H1 (cell line): ENCODE data around the gene RPL38. TPM values are rescaled to one million over a fixed set of nuclear protein-coding genes. Genes with fewer than 3 reads are reported as not detected.

Experiments used
- CTCF ChIA-PET: fragments of 300-600 bp; sonication (Branson Sonifier 250); formaldehyde crosslinking; loops from one replicate; lab custom pipeline; 2021; ENCODE audit not compliant: partially characterized antibody; lab: Charles Lee
- POLR2A ChIA-PET: fragments of 300-600 bp; sonication (Branson Sonifier 250); formaldehyde crosslinking; loops from one replicate; lab custom pipeline; 2021; ENCODE audit warnings: inconsistent platforms; ENCODE audit not compliant: partially characterized antibody; lab: Charles Lee
- DNase-seq, 2 experiments: peaks; one replicate each; pipeline versions ENCODE4 v3.0.0 to v3.0.0-alpha.2; 2010 to 2022; ENCODE audit warnings: low spot score in 2 of 2, low read depth in 1 of 2, mixed read lengths in 1 of 2
- FAIRE-seq: peaks from 2 replicates; lab custom pipeline; 2011; peaks lifted over from hg19 to GRCh38; lab: Jason Lieb, UNC
- H2AFZ ChIP-seq: 2 replicates; pipeline ENCODE4 v1.8.1; 2012; ENCODE audit warnings: low read length, inconsistent platforms
- H2AK5ac ChIP-seq: 2 replicates; pipeline ENCODE4 v1.6.1; 2013; ENCODE audit warnings: low read depth, low read length
- H2BK120ac ChIP-seq: replicated peaks from 2 replicates; pipeline ENCODE3; 2013; ENCODE audit warnings: low read depth, low read length, inconsistent platforms
- H2BK12ac ChIP-seq: 2 replicates; pipeline ENCODE4 v1.6.1; 2013; ENCODE audit warnings: low read depth, low read length
- H2BK15ac ChIP-seq: 2 replicates; pipeline ENCODE4 v1.6.1; 2013; ENCODE audit warnings: low read length
- H2BK20ac ChIP-seq: 2 replicates; pipeline ENCODE4 v1.6.1; 2013; ENCODE audit warnings: low read length
- H2BK5ac ChIP-seq: 2 replicates; pipeline ENCODE4 v1.6.1; 2013; ENCODE audit warnings: low read depth, low read length
- H3K14ac ChIP-seq: 2 replicates; pipeline ENCODE4 v1.6.1; 2013; ENCODE audit warnings: inconsistent platforms; ENCODE audit not compliant: insufficient read length
- H3K18ac ChIP-seq: 2 replicates; pipeline ENCODE4 v1.6.1; 2013; ENCODE audit warnings: low read length; ENCODE audit errors: extremely low read depth
- H3K23ac ChIP-seq: 2 replicates; pipeline ENCODE4 v1.6.1; 2013; ENCODE audit warnings: inconsistent platforms; ENCODE audit not compliant: insufficient read length
- H3K23me2 ChIP-seq: 2 replicates; pipeline ENCODE4 v1.6.1; 2013; ENCODE audit warnings: low read depth, low read length
- H3K27ac ChIP-seq: 2 replicates; pipeline ENCODE4 v1.6.1; 2011; ENCODE audit warnings: low read depth, low read length, inconsistent platforms
- H3K27me3 ChIP-seq, 4 experiments: replicated peaks in 1 of 4; 1 replicate in 1 of 4; 2 replicates in 3 of 4; pipeline versions ENCODE4 v1.6.1 to v1.8.1; 2011 to 2013; ENCODE audit warnings: low read length in 3 of 4, mild to moderate bottlenecking in 3 of 4, inconsistent platforms in 2 of 4, mixed read lengths in 2 of 4, moderate library complexity in 1 of 4; ENCODE audit not compliant: control insufficient read depth in 3 of 4, insufficient read depth in 3 of 4; ENCODE audit errors: extremely low read depth in 1 of 4
- H3K36me3 ChIP-seq, 4 experiments: 2 replicates each; pipeline versions ENCODE4 v1.6.1 to v1.8.1; 2011 to 2013; ENCODE audit warnings: mild to moderate bottlenecking in 4 of 4, low read length in 3 of 4, moderate library complexity in 2 of 4, control low read depth in 1 of 4, inconsistent platforms in 1 of 4; ENCODE audit not compliant: insufficient read depth in 4 of 4, control insufficient read depth in 2 of 4
- H3K4ac ChIP-seq: replicated peaks from 2 replicates; pipeline ENCODE3; 2013; ENCODE audit warnings: low read length, low read depth, mixed read lengths, inconsistent platforms; ENCODE audit not compliant: insufficient read length
- H3K4me1 ChIP-seq, 4 experiments: replicated peaks in 1 of 4; 1 replicate in 1 of 4; 2 replicates in 3 of 4; pipeline versions ENCODE4 v1.6.1 to v1.8.1; 2011 to 2013; ENCODE audit warnings: low read length in 3 of 4, inconsistent platforms in 2 of 4, mixed read lengths in 1 of 4; ENCODE audit not compliant: insufficient read depth in 4 of 4, control insufficient read depth in 3 of 4
- H3K4me2 ChIP-seq, 2 experiments: 2 replicates each; pipeline versions ENCODE4 v1.6.1 to v1.8.1; 2011 to 2013; ENCODE audit warnings: low read depth in 2 of 2, low read length in 2 of 2, control low read depth in 1 of 2, inconsistent platforms in 1 of 2, mild to moderate bottlenecking in 1 of 2; ENCODE audit not compliant: insufficient read depth in 1 of 2
- H3K4me3 ChIP-seq, 4 experiments: fragments of 200-600, 300-600 bp in 1 of 4; sonication (generic), shearing (Covaris generic), sonication (Bioruptor Twin) in 1 of 4; 2 replicates each; pipeline versions ENCODE4 v1.5.1 to v1.8.1; 2011 to 2016; ENCODE audit warnings: low read length in 4 of 4, low read depth in 3 of 4, control low read depth in 2 of 4, inconsistent platforms in 2 of 4, mild to moderate bottlenecking in 2 of 4, mixed read lengths in 1 of 4, moderate library complexity in 1 of 4; ENCODE audit not compliant: insufficient read depth in 2 of 4; ENCODE audit errors: extremely low read depth in 1 of 4
- H3K56ac ChIP-seq: replicated peaks from 2 replicates; pipeline ENCODE3; 2013; ENCODE audit warnings: low read depth, mild to moderate bottlenecking, mixed read lengths, low read length, inconsistent platforms; ENCODE audit not compliant: insufficient read length
- H3K79me1 ChIP-seq: 2 replicates; pipeline ENCODE4 v1.6.1; 2013; ENCODE audit warnings: low read depth, low read length, control low read depth
- H3K79me2 ChIP-seq, 2 experiments: 2 replicates each; pipeline versions ENCODE4 v1.6.1 to v1.8.1; 2012 to 2013; ENCODE audit warnings: low read length in 2 of 2, mild to moderate bottlenecking in 2 of 2, inconsistent platforms in 1 of 2; ENCODE audit not compliant: insufficient read depth in 2 of 2, control insufficient read depth in 1 of 2
- H3K9ac ChIP-seq, 4 experiments: replicated peaks in 1 of 4; 1 replicate in 1 of 4; 2 replicates in 3 of 4; pipeline versions ENCODE4 v1.6.1 to v1.8.1; 2011 to 2013; ENCODE audit warnings: low read depth in 3 of 4, low read length in 3 of 4, control low read depth in 2 of 4, mild to moderate bottlenecking in 2 of 4, moderate library complexity in 2 of 4, inconsistent platforms in 1 of 4; ENCODE audit errors: extremely low read depth in 1 of 4
- H3K9me3 ChIP-seq, 2 experiments: 2 replicates each; pipeline versions ENCODE4 v1.6.1 to v1.8.1; 2012 to 2013; ENCODE audit warnings: mild to moderate bottlenecking in 2 of 2, moderate library complexity in 2 of 2, control low read depth in 1 of 2, inconsistent platforms in 1 of 2, low read depth in 1 of 2, low read length in 1 of 2, mixed read lengths in 1 of 2; ENCODE audit not compliant: insufficient read depth in 2 of 2
- H4K20me1 ChIP-seq, 2 experiments: replicated peaks in 1 of 2; 2 replicates each; pipeline versions ENCODE3 to v1.8.1; 2011 to 2013; ENCODE audit warnings: inconsistent platforms in 2 of 2, low read length in 2 of 2, mild to moderate bottlenecking in 1 of 2; ENCODE audit not compliant: insufficient read depth in 2 of 2, control insufficient read depth in 1 of 2
- H4K5ac ChIP-seq: 2 replicates; pipeline ENCODE4 v1.6.1; 2013; ENCODE audit warnings: low read length, low read depth, mixed read lengths, inconsistent platforms; ENCODE audit not compliant: insufficient read length
- H4K8ac ChIP-seq: 2 replicates; pipeline ENCODE4 v1.8.0; 2013; ENCODE audit warnings: mild to moderate bottlenecking, moderate library complexity, low read length, inconsistent platforms; ENCODE audit not compliant: insufficient read depth; ENCODE audit errors: extremely low read depth
- H4K91ac ChIP-seq: replicated peaks from 2 replicates; pipeline ENCODE3; 2013; ENCODE audit warnings: low read length, mixed read lengths, inconsistent platforms; ENCODE audit not compliant: insufficient read length
- CBX8 ChIP-seq: fragments of 300-800, 300-1000 bp; sonication (generic); IDR thresholded peaks from 2 replicates; pipeline ENCODE4 v1.7.1; 2016; ENCODE audit warnings: low read depth, low read length, borderline replicate concordance
- CEBPB ChIP-seq: IDR thresholded peaks from 2 replicates; pipeline ENCODE4 v1.6.1; 2012; ENCODE audit warnings: low read depth, low read length
- CTBP2 ChIP-seq: IDR thresholded peaks from 2 replicates; pipeline ENCODE4 v1.7.0; 2011; ENCODE audit warnings: borderline replicate concordance, mild to moderate bottlenecking, moderate library complexity, mixed read lengths, low read length; ENCODE audit not compliant: insufficient read depth, insufficient read length
- EZH2 ChIP-seq: fragments of 200-600 bp; sonication (generic); IDR thresholded peaks from 2 replicates; pipeline ENCODE4 v1.7.1; 2012; ENCODE audit warnings: low read depth, mild to moderate bottlenecking, moderate library complexity, low read length, inconsistent platforms; ENCODE audit not compliant: severe bottlenecking
- HDAC6 ChIP-seq: IDR thresholded peaks from one replicate; pipeline ENCODE4 v1.7.1; 2012; ENCODE audit warnings: low read depth, mild to moderate bottlenecking, inconsistent platforms, low read length, moderate library complexity
- MAX ChIP-seq: IDR thresholded peaks from 2 replicates; pipeline ENCODE4 v1.6.1; 2012; ENCODE audit warnings: inconsistent platforms
- POLR2A ChIP-seq, 2 experiments: IDR thresholded peaks; 1 replicate in 1 of 2; 2 replicates in 1 of 2; pipeline ENCODE4 v1.6.1; 2011; ENCODE audit warnings: low read depth in 2 of 2, low read length in 2 of 2, mild to moderate bottlenecking in 2 of 2; ENCODE audit errors: control extremely low read depth in 1 of 2
- POU5F1 ChIP-seq: IDR thresholded peaks from 2 replicates; pipeline ENCODE4 v1.6.1; 2011; ENCODE audit warnings: low read depth, mild to moderate bottlenecking, low read length, moderate library complexity
- RFX5 ChIP-seq: IDR thresholded peaks from 2 replicates; pipeline ENCODE4 v1.6.1; 2011; ENCODE audit warnings: low read depth, low read length, improper control_type of control experiment, borderline replicate concordance
- SP2 ChIP-seq: IDR thresholded peaks from 2 replicates; pipeline ENCODE4 v1.6.1; 2012; ENCODE audit warnings: mild to moderate bottlenecking, low read length, inconsistent platforms
- TBP ChIP-seq: IDR thresholded peaks from 2 replicates; pipeline ENCODE4 v1.6.1; 2011; ENCODE audit warnings: low read depth, low read length, improper control_type of control experiment
- TCF12 ChIP-seq: IDR thresholded peaks from 2 replicates; pipeline ENCODE4 v1.6.1; 2011; ENCODE audit warnings: low read depth, mild to moderate bottlenecking, low read length
- ZNF274 ChIP-seq: IDR thresholded peaks from 2 replicates; pipeline ENCODE4 v1.7.0; 2012; ENCODE audit warnings: low read length, borderline replicate concordance; ENCODE audit errors: extremely low read depth
- WGBS, 2 experiments: shearing (Covaris generic) in 1 of 2; methylation state at CpG; one replicate each; pipeline versions ENCODE4 v1.1.6 to v1.1.7; 2013 to 2015; ENCODE audit warnings: low lambda C conversion rate in 2 of 2, mixed read lengths in 2 of 2, inconsistent platforms in 1 of 2, low coverage in 1 of 2, missing lambda C conversion rate in 1 of 2; ENCODE audit not compliant: insufficient replicate concordance in 2 of 2, insufficient coverage in 1 of 2, insufficient read length in 1 of 2; ENCODE audit errors: extremely low coverage in 1 of 2, missing lambda C conversion rate in 1 of 2; 5-methylcytosine and 5-hydroxymethylcytosine counted together
- polyA plus RNA-seq, 7 experiments: library from polyadenylated mRNA; depleted of rRNA in 3 of 7; stranded (reverse) in 5 of 7; unstranded in 2 of 7; fragments of >200 nt in 5 of 7; fragments of 200-250 nt in 2 of 7; gene quantifications; 1 replicate in 5 of 7; 2 replicates in 1 of 7; 4 replicates in 1 of 7; pipeline versions ENCODE4 v1.2.1 to v1.2.3, GENCODE V29; 2011 to 2013; ENCODE audit warnings: missing spikeins in 2 of 7, mixed read lengths in 2 of 7
- total RNA-seq: library from RNA; stranded (reverse); fragmentation: NEBNext Ultra II Directional; extraction: Animal tissue kit (Norgen Biotek cat#: 25700); gene quantifications from 2 replicates; pipeline ENCODE4 v1.2.1, GENCODE V29; 2021
- TF ChIP-seq, protein P1 (sequence below): IDR thresholded peaks from 2 replicates; pipeline ENCODE4 v1.6.1; 2011; ENCODE audit warnings: low read depth, mild to moderate bottlenecking, low read length; ENCODE audit not compliant: insufficient read depth

The RPL38 gene
- total and polyA plus RNA-seq, 2 of the 8 experiments (the other 6 are each of a cell fraction or from before 2014, with no cell fraction given) = 412 to 1,195 TPM

DNA sequence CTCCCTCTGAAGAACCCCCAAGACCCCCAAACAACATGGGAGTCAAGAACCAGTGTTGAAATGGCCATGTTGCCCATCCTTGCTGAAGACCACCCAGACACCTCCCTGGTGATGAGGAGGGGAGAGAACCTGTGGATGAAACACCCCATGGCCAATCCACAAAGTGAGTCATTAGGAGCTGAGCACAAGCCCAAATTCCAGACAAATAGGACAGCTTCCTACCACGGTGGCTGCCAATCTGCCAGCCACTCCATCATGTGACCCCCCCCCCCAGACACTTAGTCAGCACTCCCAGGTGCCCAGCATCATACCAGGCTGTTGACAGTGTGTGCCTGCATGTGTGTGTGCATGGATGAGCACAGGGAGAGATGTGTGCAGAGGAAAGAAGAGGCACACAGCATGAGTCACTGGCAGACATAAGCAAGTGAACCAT, 26.4 kb upstream of the RPL38 start:
- Histone ChIP-seq H3K9ac (no peak overlapping the region), H2BK12ac (no peak overlapping the region), H3K9me3 (no peaks in the 10 kb centered on the region), H3K18ac (no peak overlapping the region), H2BK20ac (no peak overlapping the region), H3K79me1 (no peaks in the 10 kb centered on the region), H2BK5ac (no peak overlapping the region), H3K14ac (no peak overlapping the region), H3K79me2 (no peaks in the 10 kb centered on the region), H4K91ac (no peak overlapping the region), H3K27me3 (0 out of 7 replicates have a peak, but pooled peaks cover 0 to 1% (median 0%) of the 10 kb centered on the region in 4 experiments), H2BK15ac (no peak overlapping the region), H3K4ac (no peak overlapping the region), H2BK120ac (no peak overlapping the region), H3K23ac (no peak overlapping the region), H2AK5ac (no peak overlapping the region), H3K56ac (no peak overlapping the region), H3K4me1 (0 out of 7 replicates have a peak, but pooled peaks cover 0 to 4% (median 0%) of the 10 kb centered on the region in 4 experiments), H3K27ac (no peak overlapping the region), H4K20me1 (no peaks in the 10 kb centered on the region), H3K23me2 (no peaks in the 10 kb centered on the region), H3K4me2 (no peak overlapping the region), H3K4me3 (no peak overlapping the region), H4K5ac (no peak overlapping the region), H4K8ac (no peak overlapping the region), H3K36me3 (no peaks in the 10 kb centered on the region), H2AFZ (no peak overlapping the region)
- POLR2A ChIA-PET = interaction anchor here (1.1 to 1.3 kb wide), 2 partner anchors 27 to 29 kb away, joined by 3 to 5 read pairs; partner anchors contain the start of gene RPL38
- no peak for FAIRE-seq
- DNase-seq = no peak
- 46% methylated on average over 1 of the region's 1 CpG; no CpG with 5 or more reads in 1 of the 2 experiments for WGBS, 2 experiments
- CTCF ChIA-PET = interaction anchor here (0.6 to 3.3 kb wide), 33 partner anchors 10 to 513 kb away, joined by 3 to 94 read pairs (median 4); no protein-coding TSS in a partner anchor
- TF ChIP-seq TBP (no peak), CBX8 (no peak), CEBPB (no peak), POLR2A (IDR thresholded peaks at IDR 0.05; ENCODE audit: control extremely low read depth in 1 of 2, low read depth in 2 of 2, low read length in 2 of 2) (no peak), HDAC6 (no peak), MAX (no peak), CTBP2 (no peak), EZH2 (no peak), TCF12 (no peak), SP2 (no peak), RFX5 (no peak), ZNF274 (no peak), POU5F1 (no peak)
- TF ChIP-seq, protein P1, sequence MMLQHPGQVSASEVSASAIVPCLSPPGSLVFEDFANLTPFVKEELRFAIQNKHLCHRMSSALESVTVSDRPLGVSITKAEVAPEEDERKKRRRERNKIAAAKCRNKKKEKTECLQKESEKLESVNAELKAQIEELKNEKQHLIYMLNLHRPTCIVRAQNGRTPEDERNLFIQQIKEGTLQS = no peak
